ENCODE results near the gene TAS1R1.

- no peak for TF ChIP-seq POLR2AphosphoS5 (IDR thresholded peaks at IDR 0.05; ENCODE audit: low read depth)
- TF ChIP-seq EZH2 (IDR thresholded peaks at IDR 0.05; ENCODE audit: low read depth, unreplicated experiment): no peak
- TF ChIP-seq REST (IDR thresholded peaks at IDR 0.05; ENCODE audit: unreplicated experiment): no peak
- TF ChIP-seq, protein P1, sequence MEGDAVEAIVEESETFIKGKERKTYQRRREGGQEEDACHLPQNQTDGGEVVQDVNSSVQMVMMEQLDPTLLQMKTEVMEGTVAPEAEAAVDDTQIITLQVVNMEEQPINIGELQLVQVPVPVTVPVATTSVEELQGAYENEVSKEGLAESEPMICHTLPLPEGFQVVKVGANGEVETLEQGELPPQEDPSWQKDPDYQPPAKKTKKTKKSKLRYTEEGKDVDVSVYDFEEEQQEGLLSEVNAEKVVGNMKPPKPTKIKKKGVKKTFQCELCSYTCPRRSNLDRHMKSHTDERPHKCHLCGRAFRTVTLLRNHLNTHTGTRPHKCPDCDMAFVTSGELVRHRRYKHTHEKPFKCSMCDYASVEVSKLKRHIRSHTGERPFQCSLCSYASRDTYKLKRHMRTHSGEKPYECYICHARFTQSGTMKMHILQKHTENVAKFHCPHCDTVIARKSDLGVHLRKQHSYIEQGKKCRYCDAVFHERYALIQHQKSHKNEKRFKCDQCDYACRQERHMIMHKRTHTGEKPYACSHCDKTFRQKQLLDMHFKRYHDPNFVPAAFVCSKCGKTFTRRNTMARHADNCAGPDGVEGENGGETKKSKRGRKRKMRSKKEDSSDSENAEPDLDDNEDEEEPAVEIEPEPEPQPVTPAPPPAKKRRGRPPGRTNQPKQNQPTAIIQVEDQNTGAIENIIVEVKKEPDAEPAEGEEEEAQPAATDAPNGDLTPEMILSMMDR (conservative IDR thresholded peaks at IDR 0.05; ENCODE audit: low read depth in 2 of 2): no peak
- TF ChIP-seq ZNF331 (CRISPR knock-in tag; IDR thresholded peaks at IDR 0.05; ENCODE audit: low read depth): no peak
These were observed 59.2 kb downstream of the TAS1R1 start for GRCh38 chr1:6614019-6614928.
